ENCODE measurements around the gene ZNF800. TPM values are rescaled to one million over a fixed set of nuclear protein-coding genes. Genes with fewer than 3 reads are reported as not detected.
"Not testable (repeated sequence)": the region's sequence is repeated elsewhere in the genome, so short reads cannot be mapped to it uniquely, and the experiment has no call there.

ZNF800 gene
- total RNA-seq, 4 donors from 2014 or later, result 33.8 to 37.3 (median 35.1) TPM

GRCh38 chr7:127413326-127413725 is 20.8 kb upstream of the ZNF800 start:
- Histone ChIP-seq H3K27me3 (no peaks in the 10 kb centered on the region), H3K36me3 (no peaks in the 10 kb centered on the region), H3K4me3 (no peak overlapping the region), H3K27ac (no peak overlapping the region), H3K4me1 (no peaks in the 10 kb centered on the region), H3K9me3 (no peaks in the 10 kb centered on the region)
- no peak for TF ChIP-seq POLR2AphosphoS5 (IDR thresholded peaks at IDR 0.05)
- TF ChIP-seq, protein P1, sequence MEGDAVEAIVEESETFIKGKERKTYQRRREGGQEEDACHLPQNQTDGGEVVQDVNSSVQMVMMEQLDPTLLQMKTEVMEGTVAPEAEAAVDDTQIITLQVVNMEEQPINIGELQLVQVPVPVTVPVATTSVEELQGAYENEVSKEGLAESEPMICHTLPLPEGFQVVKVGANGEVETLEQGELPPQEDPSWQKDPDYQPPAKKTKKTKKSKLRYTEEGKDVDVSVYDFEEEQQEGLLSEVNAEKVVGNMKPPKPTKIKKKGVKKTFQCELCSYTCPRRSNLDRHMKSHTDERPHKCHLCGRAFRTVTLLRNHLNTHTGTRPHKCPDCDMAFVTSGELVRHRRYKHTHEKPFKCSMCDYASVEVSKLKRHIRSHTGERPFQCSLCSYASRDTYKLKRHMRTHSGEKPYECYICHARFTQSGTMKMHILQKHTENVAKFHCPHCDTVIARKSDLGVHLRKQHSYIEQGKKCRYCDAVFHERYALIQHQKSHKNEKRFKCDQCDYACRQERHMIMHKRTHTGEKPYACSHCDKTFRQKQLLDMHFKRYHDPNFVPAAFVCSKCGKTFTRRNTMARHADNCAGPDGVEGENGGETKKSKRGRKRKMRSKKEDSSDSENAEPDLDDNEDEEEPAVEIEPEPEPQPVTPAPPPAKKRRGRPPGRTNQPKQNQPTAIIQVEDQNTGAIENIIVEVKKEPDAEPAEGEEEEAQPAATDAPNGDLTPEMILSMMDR (IDR thresholded peaks at IDR 0.05), result no peak
- no peak for TF ChIP-seq EP300 (IDR thresholded peaks at IDR 0.05)
- TF ChIP-seq POLR2A (IDR thresholded peaks at IDR 0.05), result no peak
- 61 to 62% methylated on average over 1 of the region's 1 CpG for WGBS, 2 donors (ENCODE audit: low coverage in 1 of 2)
- no peak for ATAC-seq

DNA sequence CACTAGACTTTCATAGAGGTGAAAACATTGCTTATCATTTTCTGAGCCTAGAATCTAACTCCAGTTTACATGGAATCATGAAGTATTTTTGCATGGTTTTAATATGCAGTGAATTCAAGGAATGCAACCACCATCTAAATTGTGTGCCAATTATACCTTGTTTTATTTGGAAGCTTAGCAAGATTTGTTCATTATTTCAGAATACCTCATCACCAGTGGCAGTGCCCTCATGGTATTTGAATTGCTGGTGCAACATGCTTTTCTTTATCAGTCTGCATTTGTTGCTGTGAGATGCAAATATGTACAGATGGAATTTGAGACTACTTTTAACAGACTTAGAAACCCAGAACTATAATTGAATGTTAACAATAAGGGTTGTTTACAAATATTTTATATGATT is 18.7 kb upstream of the ZNF800 start:
- no peaks in the 10 kb centered on the region for H3K4me1 ChIP-seq

DNA sequence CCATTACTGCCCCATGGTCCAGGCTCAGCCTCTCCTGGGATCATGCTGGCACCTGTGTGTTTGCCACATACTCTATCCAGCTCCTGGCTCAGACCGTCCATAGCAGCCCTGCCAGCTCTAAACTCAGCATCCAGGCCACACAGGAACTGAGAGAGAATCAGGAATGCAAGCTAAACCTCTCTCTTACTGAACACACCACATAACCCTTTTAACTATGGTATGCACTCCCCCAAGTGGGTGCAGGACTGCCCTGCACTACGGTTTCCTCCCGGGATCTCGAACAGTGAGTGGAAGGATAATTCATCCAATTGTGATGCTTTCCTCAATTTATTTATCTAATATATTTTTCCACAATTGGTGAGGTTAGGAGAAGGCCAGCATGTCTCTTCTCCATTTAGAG is 17.1 kb upstream of the ZNF800 start:
- Histone ChIP-seq H3K36me3 (no peaks in the 10 kb centered on the region), H3K4me1 (no peaks in the 10 kb centered on the region), H3K27me3 (peaks cover 9% of the 10 kb centered on the region), H3K27ac (no peak overlapping the region), H3K4me3 (no peak overlapping the region), H3K9me3 (no peaks in the 10 kb centered on the region)
- ATAC-seq, result no peak
- WGBS, 2 donors (ENCODE audit: low coverage in 1 of 2), result 31 to 51% methylated on average over 2 to 4 of the region's 4 CpGs
- TF ChIP-seq POLR2A (IDR thresholded peaks at IDR 0.05) (no peak), EP300 (IDR thresholded peaks at IDR 0.05) (no peak), POLR2AphosphoS5 (IDR thresholded peaks at IDR 0.05) (no peak)
- TF ChIP-seq, protein P1 (IDR thresholded peaks at IDR 0.05), result no peak

More for the DNA sequence above, 18.7 kb upstream of the ZNF800 start:
- TF ChIP-seq POLR2A (IDR thresholded peaks at IDR 0.05), result no peak
- Histone ChIP-seq H3K27ac (no peak overlapping the region), H3K36me3 (no peaks in the 10 kb centered on the region), H3K27me3 (no peaks in the 10 kb centered on the region), H3K4me3 (no peak overlapping the region), H3K9me3 (no peaks in the 10 kb centered on the region)
- ATAC-seq, result no peak

DNA sequence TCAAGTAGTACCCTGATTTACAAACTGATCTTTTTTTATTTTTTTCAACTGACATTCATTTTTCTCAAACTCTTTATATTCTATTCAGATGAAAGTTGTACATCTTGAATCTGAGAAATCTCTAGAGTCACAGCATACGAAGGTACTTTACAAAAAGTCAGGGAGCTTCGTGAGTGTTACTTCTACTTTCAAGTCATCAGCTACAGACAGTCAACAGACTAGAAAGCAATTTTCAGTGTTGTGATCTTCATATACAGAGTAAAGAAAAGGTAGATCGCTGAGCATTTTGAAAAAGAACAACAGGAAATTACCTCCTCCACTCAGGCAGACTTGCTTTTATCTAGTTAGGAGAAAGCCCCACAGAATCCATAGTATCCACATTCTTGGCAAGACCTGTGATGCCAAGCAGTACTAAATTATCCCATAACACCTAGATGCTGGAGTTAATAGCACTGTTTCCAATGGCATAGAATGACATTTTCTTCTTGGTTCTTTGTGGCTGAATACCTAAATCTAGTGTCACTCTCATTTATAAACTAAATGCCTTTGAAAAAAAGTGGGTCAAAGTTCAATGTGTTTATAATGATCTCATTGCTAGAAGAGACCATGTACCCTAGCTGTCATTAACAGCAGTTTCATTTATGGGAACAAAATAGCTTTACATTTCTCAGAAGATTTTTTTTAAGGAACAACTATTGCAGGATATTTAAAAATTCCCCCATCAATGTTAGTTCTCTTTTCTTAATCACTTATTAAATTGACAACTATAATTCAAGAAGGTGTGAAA is 12.0 kb upstream of the ZNF800 start:
- no peak for ATAC-seq
- peaks cover 35% of the 10 kb centered on the region for H3K27me3 ChIP-seq

DNA sequence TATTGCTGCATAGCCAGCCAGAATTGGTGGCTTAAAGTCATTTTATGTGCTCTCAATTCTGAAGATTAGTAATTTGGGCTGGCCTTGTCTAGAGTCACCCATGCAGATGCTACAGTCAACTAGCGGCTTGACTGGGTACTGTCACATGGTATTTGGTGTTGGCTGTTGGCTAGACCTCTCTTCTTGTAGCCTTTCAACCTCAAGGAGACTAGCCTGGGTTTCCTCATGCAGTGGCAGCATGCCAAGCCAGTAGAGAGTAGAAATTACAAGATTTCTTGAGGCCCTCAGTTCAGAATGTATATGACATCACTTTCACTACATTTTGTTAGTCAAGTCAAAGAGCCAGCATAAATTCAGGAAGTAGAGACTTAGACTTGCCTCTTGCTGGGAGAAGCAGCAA is 3.7 kb upstream of the ZNF800 start:
- Histone ChIP-seq H3K9me3 (no peaks in the 10 kb centered on the region), H3K27ac (no peak overlapping the region), H3K36me3 (no peaks in the 10 kb centered on the region), H3K4me1 (peaks cover 0 to 16% (median 2%) of the 10 kb centered on the region in 3 donors), H3K27me3 (peaks cover 11% of the 10 kb centered on the region), H3K4me3 (no peak overlapping the region)
- no peak for ATAC-seq
- 17% methylated on average over 1 of the region's 1 CpG; no CpG with 5 or more reads in 1 of the 2 donors for WGBS, 2 donors (ENCODE audit: low coverage in 1 of 2)
- TF ChIP-seq EP300 (IDR thresholded peaks at IDR 0.05), result no peak
- TF ChIP-seq POLR2AphosphoS5 (IDR thresholded peaks at IDR 0.05), result no peak
- TF ChIP-seq, protein P1 (IDR thresholded peaks at IDR 0.05), result no peak
- TF ChIP-seq POLR2A (IDR thresholded peaks at IDR 0.05), result no peak

More for the DNA sequence above, 12.0 kb upstream of the ZNF800 start:
- Histone ChIP-seq H3K36me3 (no peaks in the 10 kb centered on the region), H3K9me3 (no peaks in the 10 kb centered on the region), H3K27ac (no peak overlapping the region), H3K4me1 (no peaks in the 10 kb centered on the region), H3K4me3 (no peak overlapping the region)
- TF ChIP-seq, protein P1 (IDR thresholded peaks at IDR 0.05), result no peak
- TF ChIP-seq EP300 (IDR thresholded peaks at IDR 0.05) (no peak), POLR2A (IDR thresholded peaks at IDR 0.05) (no peak), POLR2AphosphoS5 (IDR thresholded peaks at IDR 0.05) (no peak)
- WGBS, 2 donors (ENCODE audit: low coverage in 1 of 2), result 53 to 66% methylated on average over 2 to 3 of the region's 3 CpGs

GRCh38 chr7:127395104-127395503 is 2.6 kb upstream of the ZNF800 start:
- H3K4me1 ChIP-seq, result peaks cover 0 to 26% (median 10%) of the 10 kb centered on the region in 3 donors
- not testable (repeated sequence) for H3K27ac ChIP-seq, H3K4me3 ChIP-seq, H3K36me3 ChIP-seq, H3K9me3 ChIP-seq, H3K27me3 ChIP-seq, ATAC-seq
- WGBS, 2 donors (ENCODE audit: low coverage in 1 of 2), result 0 to 13% methylated on average over 1 of the region's 1 CpG
